MM.1S (cell line): Measurements from ENCODE around the gene ERAL1.

Experiments
- CTCF ChIP-seq: fragments of 300-600 bp; sonication (generic); IDR thresholded peaks from 2 replicates; pipeline ENCODE4 v1.5.1; 2016; ENCODE audit warnings: antibody characterized with exemption, low read length, mixed read lengths
- EZH2 ChIP-seq: fragments of 300-600 bp; sonication (generic); optimal IDR thresholded peaks from 2 replicates; pipeline ENCODE3; 2017; ENCODE audit warnings: low read depth, mild to moderate bottlenecking, antibody characterized with exemption, low read length, mixed read lengths
- EZH2phosphoT487 ChIP-seq: fragments of 300-600 bp; sonication (generic); IDR thresholded peaks from 2 replicates; pipeline ENCODE4 v1.6.1; 2018; ENCODE audit warnings: antibody characterized with exemption, low read length

DNA sequence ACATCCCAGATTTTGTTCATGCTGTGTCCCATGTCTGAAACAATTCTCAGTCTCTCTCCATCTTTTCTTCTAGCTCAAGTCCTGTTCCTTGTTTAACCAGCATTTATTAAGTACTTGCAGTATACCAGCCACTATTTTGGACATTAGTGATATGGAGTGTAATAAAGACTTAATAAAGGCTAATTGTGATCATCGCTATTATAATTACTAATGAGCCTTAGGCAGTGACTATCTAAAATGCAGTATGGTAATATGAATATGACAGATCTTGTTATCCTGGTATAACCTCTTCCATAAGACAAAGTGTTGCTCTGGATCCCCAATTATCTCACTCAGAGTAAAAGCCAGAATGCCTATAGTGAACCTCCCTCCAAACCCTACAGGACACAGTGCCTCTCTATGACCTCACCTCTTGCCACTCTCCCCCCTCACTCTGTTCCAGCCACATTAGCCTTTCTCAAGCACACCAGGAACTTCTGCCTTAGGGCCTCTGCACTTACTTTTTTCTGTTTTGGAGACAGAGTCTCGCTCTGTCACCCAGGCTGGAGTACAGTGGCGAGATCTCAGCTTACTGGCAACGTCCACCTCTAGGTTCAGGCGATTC is 44.5 kb downstream of the ERAL1 start:
- TF ChIP-seq EZH2 (no peak), CTCF (no peak), EZH2phosphoT487 (no peak)
